KBM-7 (cell line): Measurements from ENCODE around the gene MEIS3.

ENCODE experiments used
- DNase-seq: peaks from one replicate; pipeline ENCODE4 v3.0.0-alpha.2; 2015
- in situ Hi-C: fragments of 300-500 bp; cut with MboI; formaldehyde crosslinking; loops from 2 replicates; pipeline ENCODE4 v1.14.3; 2020; ENCODE audit warnings: low sequenced_read_pairs, low pct_unique_long_range_greater_than_20kb, mixed read lengths

MEIS3 gene

DNA sequence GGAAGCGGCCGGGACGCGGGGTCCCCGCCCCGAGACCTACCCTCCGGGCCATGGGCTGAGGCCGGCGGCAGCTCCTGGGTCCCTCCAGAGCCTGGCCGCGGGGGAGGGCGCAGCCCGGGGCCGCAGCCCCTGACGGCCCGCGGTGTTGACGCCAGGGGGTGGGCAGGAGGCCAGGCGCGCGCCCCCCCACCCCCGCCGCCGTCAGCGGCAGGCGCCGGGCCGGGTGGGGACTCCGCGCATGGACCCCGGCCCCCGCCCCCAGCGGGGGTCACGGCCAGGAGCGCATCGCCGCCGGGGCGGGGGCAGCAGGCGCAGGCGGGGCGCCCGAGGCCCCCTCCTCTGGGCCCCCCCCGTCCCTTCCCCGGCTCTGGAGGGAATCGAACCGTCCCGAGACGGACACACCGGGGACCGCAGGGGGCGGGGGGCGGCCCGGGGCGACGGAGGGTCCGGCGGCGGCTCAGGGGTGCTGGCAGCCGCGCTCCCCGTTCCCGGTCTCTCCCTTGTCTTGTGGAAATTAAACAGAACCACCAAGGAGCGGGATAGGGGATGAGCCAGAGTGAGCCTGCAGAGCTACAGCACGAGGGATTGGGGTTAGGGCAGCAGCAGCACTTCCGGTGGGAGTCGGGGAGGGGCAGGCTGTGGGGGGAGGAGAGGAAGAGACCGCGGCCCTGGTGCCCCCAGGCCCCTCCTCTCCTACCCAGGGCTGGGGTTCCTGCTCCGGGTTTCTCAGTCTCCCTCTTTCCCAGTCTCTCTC is at the start of gene MEIS3:
MEIS3 (minus strand) TSS at position 498 of the 754 bp plus-strand sequence; CDS start at position 52, 446 bp downstream.
- in situ Hi-C loops: no loop called here
- DNase-seq: no peak

DNA sequence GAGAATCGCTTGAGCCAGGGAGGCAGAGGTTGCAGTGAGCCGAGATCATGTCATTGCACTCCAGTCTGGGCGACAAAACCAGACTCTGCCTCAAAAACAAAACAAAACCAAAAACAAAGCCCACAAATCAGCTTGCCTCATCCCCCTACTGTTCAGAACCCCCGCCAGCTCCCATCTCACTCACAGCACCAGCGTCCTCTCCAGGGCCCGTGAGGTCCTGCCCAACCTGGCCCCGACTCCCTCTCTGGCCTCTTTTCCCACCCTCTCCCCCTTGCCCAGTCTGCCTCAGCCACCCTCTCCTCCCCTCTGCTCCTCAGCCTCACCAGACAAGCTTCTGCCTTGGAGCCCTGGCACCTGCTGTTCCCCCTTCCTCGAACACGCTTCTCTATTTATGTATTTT is 48.6 kb upstream of the MEIS3 start:
- in situ Hi-C loops: no loop called here
- no peak for DNase-seq

DNA sequence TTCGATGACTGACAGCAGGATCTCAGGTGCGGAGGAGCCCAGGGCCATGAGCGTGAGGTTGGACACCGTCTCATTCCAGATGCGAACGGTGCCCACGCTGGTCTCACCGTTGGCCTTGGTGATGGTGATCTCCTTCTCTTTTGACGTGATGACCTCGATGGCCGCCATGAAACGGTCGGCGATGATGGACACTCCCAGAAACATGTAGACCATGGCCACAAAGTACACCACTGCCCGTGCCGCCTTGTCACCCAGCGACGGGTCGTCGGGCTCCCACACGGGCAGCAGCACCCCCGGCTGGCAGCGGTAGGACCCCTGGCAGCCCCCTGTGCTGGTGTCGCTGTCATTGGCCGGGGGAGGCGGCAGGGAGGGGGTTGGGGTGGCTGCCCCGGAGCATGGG is 46.6 kb upstream of the MEIS3 start:
- no peak for DNase-seq
- in situ Hi-C loops: no loop called here

DNA sequence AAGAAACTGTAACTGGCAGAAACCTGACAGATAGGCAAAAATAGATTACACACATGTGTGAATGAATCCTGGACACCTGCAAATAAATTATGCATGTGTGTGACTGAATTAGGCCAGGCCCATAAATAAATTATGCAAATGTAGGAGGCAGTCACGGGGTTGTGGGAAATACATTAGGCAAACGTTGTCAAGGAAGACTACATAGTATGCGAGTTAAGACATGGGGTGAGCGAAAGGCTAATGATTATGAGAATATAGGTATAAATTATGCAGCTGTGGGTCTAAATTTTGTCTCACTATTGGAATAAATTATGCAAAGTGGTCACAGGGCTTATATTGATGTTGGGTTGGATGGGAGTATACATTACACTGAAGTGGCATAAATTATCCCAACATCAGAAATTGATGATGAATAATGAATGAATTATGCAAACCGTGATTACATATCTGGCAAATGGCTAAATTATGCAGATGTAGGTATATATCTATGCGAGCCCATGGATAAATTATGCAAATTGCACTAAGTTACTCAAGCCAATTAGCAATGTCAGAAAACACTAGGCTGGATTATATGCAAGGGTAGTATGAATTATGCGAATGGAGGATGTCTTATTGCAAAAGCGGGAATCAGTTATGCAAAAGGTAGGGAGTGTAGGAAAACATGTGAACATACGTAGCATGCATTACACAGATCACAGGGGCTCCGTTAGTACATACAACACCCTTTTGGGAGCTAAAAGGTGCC is 45.5 kb upstream of the MEIS3 start:
- in situ Hi-C loops: no loop called here

GRCh38 chr19:47461876-47462275 is 42.5 kb upstream of the MEIS3 start:
- no peak for DNase-seq
- in situ Hi-C loops: no loop called here

More for the DNA sequence above, 45.5 kb upstream of the MEIS3 start:
- no peak for DNase-seq

DNA sequence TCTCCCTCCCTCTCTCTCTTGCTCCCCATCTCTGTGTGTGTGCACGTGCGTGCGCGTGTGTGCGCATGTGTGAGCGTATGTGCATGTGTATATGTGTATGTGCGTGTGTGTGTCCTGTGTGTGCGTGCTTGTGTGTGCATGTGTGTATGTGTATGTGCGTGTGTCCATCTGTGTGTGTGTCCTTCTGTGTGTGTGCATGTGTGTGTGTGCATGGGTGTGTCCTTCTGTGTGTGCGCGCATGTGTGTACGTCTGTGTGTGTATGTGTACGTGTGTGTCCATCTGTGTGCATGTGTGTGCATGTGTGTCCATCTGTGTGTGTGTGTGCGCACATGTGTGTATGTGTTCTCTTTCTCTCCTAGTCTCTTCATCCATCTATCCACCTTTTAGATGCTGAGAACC is 40.1 kb upstream of the MEIS3 start:
- in situ Hi-C loops: no loop called here
- DNase-seq: no peak

DNA sequence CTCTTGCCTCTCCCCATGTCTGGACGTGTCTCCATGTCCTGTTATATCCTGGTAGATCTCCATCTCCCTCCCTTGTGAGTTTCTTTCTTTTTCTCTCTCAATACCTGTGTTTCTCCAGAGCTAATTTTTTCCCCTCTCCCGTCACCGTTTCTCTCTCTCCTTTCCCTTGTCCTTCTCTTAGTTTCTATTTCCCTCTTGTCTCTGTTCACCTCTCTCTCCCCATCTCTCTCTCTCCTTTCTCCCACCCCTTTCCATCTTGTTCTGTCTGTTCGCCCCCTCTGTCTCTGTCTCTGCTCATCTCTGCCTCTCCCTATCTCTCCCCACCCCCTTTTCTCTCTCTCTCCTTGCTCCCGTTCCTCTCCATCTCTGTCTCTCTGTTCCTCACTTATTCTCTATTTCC is 39.3 kb upstream of the MEIS3 start:
- DNase-seq: no peak
- in situ Hi-C loops: no loop called here

DNA sequence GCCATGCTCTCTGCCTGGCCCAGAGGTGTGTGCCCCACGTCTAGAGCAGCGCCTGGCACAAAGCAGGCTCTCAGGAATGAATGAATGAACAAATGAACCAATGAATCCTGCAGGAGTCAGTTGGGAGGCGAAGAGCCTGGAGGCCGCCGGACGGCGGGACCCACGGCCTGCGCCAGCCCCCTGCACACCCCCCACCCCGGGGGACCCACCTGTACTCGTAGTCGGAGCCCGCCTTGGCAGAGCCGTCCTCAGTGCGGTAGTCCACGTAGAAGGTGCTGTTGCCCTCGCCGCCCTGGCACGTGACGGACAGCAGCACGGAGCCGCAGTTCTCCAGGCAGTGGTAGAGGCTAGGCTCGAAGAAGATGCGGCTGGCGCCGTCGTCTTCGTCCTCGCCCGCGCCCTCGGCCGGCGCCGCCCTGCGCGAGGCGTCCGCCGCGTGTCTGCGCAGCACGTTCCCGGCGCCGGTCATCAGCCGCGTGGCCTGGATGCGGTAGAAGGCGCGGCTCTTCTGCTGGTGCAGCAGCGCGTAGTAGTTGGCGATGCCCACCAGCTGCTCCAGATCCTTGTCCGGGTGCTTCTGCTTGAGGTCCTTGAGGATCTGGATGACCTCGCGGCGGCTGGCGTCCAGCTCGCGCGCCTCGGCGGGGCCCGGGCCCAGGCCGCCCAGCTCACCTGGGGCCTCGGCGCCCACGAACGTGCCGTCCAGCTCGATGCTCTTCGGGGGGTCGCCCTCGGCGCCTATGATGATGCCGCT is 37.6 kb upstream of the MEIS3 start:
- in situ Hi-C loops: no loop called here
- DNase-seq: no peak

DNA sequence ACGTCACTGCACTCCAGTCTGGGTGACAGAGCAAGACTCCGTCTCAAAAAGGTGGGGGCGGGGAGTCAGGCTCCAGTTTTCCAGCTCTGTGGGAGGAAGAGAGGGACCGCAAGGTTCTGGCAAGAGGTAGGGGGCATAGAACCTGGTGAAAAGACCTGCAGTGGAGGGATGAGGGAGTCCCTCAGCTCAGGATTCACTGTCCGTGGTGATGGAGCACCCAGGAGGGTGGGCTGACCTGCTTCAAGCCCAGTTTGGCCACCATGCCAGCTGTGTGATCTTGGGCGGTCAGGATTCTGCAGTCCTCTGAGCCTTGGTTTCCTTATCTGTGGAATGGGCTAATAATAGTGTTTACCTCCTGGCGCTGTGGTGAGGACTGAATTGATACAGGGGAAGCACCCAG is 31.2 kb upstream of the MEIS3 start:
- DNase-seq: no peak
- in situ Hi-C loops: no loop called here

GRCh38 chr19:47448360-47448727 is 29.0 kb upstream of the MEIS3 start:
- in situ Hi-C loops: no loop called here
- no peak for DNase-seq

GRCh38 chr19:47447470-47448359 is 28.4 kb upstream of the MEIS3 start:
- in situ Hi-C loops: no loop called here
- peak; percentile 86 for DNase-seq

DNA sequence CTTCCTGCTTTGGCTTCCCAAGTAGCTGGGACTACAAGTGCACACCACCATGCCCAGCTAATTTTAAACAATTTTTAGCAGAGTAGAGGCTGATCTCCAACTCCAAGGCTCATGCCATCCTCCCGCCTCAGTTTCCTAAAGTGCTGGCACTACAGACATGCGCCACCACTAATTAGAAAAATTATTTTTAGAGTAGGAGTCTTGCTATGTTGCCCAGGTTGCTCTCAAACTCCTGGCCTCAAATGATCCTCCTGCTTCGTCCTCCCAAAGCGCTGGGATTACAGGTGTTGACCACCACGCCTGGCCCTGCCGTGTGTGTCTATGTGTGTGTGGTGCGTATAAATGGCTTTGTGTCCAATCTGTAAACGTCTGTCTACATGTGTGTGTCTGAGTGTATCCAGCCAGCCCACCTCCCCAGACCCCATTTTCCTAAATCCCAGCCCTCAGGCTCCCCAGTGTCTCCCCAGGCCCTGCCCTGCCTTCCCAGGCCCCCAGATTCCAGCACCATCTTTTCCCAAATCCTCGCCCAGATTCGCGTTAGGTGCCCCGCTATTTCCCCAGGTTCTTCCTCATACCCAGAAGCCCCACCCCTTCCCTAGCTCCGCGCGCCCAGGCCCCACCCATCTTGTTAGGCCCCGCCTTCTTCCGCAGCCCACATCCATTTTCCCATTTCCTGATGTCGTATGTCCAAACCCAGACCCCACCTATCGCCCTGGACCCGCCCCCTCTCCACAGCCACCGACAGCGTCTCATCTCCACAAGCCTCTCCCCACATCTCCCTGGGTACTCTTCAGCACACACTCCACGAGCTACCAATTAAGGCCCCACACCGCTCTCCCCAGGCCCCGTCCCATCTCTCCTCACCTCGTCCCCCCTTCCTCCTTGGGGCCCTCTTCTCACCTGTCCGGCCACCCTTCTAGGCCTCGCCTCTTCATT is 27.5 kb upstream of the MEIS3 start:
- in situ Hi-C loops: no loop called here
- DNase-seq: peak; percentile 84

- in situ Hi-C loops: no loop called here
Measured at GRCh38 chr19:47445937-47446402, 26.6 kb upstream of the MEIS3 start.

GRCh38 chr19:47445527-47445926 is 26.2 kb upstream of the MEIS3 start:
- in situ Hi-C loops: no loop called here
- DNase-seq: peak; percentile 18

More at GRCh38 chr19:47445937-47446402, 26.6 kb upstream of the MEIS3 start:
- DNase-seq: peak; percentile 59

DNA sequence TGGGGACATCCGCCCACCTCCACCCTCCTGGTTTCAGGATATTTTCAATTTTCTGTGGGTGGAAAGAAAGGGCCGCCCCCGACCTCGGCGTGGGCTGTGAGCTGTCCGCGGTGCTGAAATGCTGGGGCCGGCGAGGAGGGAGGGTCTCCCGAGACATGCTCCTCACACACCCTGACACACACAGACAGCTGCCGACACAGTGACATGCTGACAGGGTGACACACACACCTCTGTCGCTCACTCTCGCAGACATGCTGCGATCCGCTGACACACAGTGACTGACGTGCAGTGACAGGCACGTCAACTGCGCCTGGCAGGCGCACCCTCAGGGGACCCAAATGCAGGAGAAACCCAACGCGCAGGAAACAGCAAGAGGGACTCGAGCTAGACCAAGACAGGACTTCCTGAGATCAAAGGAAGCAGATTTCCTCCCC is 25.1 kb upstream of the MEIS3 start:
- in situ Hi-C loops: no loop called here
- DNase-seq: peak; percentile 42

DNA sequence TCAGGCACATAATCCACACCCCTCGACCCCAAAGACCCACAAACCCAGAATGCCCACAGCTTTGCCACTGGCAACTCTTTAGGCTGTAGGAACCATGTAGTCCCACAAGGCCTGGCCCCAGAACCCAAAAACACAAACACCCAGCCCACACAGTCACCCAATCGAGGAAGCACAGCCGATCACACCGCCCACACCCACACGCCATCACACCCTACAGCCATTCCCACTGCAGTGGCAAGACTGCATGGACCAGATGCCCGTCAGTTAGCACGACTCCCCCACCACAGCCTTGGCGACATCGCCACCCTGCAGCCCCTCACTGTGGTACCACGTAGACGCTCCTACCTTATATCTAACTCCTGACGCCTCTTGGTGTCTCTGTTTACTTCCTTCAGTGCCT is 24.0 kb upstream of the MEIS3 start:
- no peak for DNase-seq
- in situ Hi-C loops: no loop called here

GRCh38 chr19:47438793-47439220 is 19.5 kb upstream of the MEIS3 start:
- in situ Hi-C loops: loop anchor here (10.0 kb wide), 1 partner anchor 256 kb away; no protein-coding TSS in a partner anchor
- no peak for DNase-seq

- in situ Hi-C loops: loop anchor here (10.0 kb wide), 1 partner anchor 257 kb away; no protein-coding TSS in a partner anchor
- DNase-seq: peak; percentile 27
Measured at GRCh38 chr19:47437500-47437899, 18.2 kb upstream of the MEIS3 start.
